Activated naive CD8-positive, alpha-beta T cell treated with anti-CD3 and anti-CD28 coated beads for 36 hours (primary cell): ENCODE results near the gene ADRA2B. TPM values are rescaled to one million over a fixed set of nuclear protein-coding genes. Genes with fewer than 3 reads are reported as not detected.
A peak's percentile ranks its signal among the peaks of the same experiment; 100 is the strongest.

Experiments
- DNase-seq: peaks from one replicate; pipeline ENCODE4 v3.0.0; 2021
- H3K27ac Mint-ChIP-seq: one replicate; pipeline ENCODE4 v1.8.0; 2022; ENCODE audit warnings: mild to moderate bottlenecking, moderate library complexity, mixed read lengths
- H3K27me3 Mint-ChIP-seq: one replicate; pipeline ENCODE4 v1.8.0; 2022; ENCODE audit warnings: mild to moderate bottlenecking, mixed read lengths
- H3K36me3 Mint-ChIP-seq: one replicate; pipeline ENCODE4 v1.8.0; 2021; ENCODE audit warnings: mild to moderate bottlenecking, mixed read lengths
- H3K4me1 Mint-ChIP-seq: one replicate; pipeline ENCODE4 v1.8.0; 2021; ENCODE audit warnings: mixed read lengths
- H3K4me3 Mint-ChIP-seq: one replicate; pipeline ENCODE4 v1.8.0; 2022; ENCODE audit warnings: mild to moderate bottlenecking, moderate library complexity, mixed read lengths
- H3K9me3 Mint-ChIP-seq: one replicate; pipeline ENCODE4 v1.8.0; 2022; ENCODE audit warnings: mixed read lengths
- total RNA-seq, 2 experiments: library from RNA; stranded (reverse); gene quantifications; one replicate each; pipeline ENCODE4 v1.2.3, GENCODE V29; 2021

The ADRA2B gene
- total RNA-seq, 2 experiments from 2014 or later: 0.29 to 0.30 TPM

DNA sequence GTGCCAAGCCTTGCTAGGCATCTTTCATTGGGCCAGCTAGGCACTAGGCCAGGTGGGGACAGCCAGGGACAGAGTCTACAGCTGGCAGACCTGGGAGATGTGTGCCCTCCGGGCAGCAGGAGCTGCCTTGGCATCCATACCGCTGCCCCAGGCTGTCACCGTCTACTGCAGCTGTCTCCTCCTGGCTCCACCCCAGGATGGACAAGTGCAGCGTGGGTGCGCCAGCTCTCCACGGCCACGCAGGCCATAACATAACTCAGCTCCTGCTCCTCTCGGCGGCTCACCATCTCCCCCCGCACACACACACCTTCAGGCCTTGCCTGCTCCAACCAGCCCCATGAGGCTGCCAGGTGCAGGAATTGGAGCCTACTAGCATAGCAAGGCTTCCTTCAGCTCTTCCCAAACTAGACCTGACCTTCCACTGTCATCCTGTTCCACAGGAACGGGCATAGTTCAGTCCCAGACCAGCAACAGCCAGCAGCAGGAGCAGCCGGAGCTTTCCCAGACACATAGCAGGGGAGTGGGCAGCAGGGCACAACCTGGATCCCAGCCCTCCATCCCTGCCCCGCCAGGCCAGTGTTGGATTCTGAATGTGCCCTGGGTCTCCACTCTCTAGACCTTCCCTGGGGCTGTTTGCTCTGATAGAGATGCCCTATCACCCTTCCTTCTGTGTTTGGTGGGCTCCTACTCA is 2.5 kb upstream of the ADRA2B start:
- Mint-ChIP-seq H3K27me3 (peaks cover 49% of the 10 kb centered on the region), H3K9me3 (no peaks in the 10 kb centered on the region), H3K36me3 (no peaks in the 10 kb centered on the region), H3K27ac (peak overlapping the region; percentile 9), H3K4me1 (peaks cover 23% of the 10 kb centered on the region), H3K4me3 (no peak overlapping the region)
- no peak for DNase-seq

DNA sequence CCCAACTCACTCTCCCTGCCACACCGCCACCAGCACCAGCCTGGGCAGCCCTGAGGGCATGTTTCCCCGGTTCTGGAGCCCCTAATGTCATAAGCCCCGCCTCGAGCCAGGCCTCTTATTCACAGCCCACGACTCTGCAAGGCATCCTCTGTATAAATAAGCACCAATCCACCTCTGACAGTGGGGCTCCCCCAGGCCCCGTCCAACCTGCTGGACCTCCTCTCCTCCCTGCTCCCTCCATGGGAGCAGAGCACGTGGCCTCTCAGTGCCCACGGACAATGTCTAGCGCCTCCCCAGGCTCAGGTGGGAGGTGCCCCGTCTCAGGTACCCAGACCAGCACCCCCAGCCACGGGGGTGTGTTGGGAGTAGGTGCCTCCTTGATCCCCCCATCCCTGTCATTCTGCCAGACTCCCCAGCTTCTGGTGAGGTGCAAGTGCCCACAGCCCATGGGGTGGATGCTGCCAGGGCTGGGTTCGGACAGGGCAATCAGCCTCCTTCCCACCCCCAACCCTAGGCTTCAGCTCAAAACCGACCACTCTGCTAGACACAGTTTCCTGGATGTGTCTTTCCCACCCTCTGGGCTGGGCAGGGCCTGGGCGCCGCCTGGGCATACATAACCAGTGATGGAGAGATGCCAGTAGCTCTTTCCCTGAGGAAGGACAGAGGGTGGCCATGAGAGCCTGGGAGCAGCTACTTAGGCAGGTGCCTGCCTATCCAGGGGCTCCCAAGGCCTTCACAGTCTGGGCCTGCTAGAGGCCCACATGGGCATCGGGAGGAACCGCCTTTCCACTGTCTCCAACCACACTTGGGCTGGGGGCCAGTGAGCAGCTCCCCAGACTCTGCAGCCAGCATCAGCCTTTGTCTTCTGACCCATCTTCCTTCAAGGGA is 1.6 kb upstream of the ADRA2B start:
- H3K27ac Mint-ChIP-seq: no peak overlapping the region
- peaks cover 23% of the 10 kb centered on the region for H3K4me1 Mint-ChIP-seq
- no peaks in the 10 kb centered on the region for H3K9me3 Mint-ChIP-seq
- no peaks in the 10 kb centered on the region for H3K36me3 Mint-ChIP-seq
- H3K27me3 Mint-ChIP-seq: peaks cover 49% of the 10 kb centered on the region
- no peak for DNase-seq
- peak overlapping the region; percentile 71 for H3K4me3 Mint-ChIP-seq

DNA sequence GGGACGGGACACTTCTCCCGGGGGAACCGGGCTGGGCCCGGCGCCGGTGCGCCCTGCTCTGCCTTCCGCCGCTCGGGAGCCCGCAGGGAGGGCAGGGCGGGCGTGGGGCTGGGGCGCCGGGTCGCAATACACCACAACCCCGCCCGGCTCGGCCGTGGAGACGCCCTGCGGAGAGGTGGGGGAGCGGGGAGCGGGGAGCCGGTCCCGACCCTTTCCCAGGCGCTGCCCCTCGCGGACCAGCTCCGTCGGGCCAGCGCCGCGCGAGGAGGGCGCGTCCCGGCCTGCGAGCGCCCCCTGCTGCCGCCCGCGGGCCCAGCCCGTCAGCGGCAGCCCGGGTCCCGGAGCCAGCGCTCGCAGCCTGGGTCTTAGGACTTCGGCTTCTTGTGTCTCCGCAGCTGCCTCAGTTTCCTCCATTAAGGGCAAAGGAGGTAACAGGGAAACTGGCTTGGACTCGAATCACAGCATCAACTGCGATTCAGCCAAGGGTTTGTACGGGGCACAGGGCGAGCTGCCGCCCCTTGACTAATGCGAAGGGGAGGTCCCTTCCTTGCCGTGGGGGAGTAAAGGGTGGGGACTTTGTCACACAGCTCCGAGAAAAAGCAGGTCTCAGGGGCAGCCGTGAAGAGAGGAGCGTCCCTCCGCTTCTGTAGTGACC is 635 bp upstream of the ADRA2B start:
- peaks cover 49% of the 10 kb centered on the region for H3K27me3 Mint-ChIP-seq
- no peaks in the 10 kb centered on the region for H3K9me3 Mint-ChIP-seq
- H3K4me3 Mint-ChIP-seq: peak overlapping the region; percentile 71
- peak; percentile 82 for DNase-seq
- no peaks in the 10 kb centered on the region for H3K36me3 Mint-ChIP-seq
- no peak overlapping the region for H3K27ac Mint-ChIP-seq
- H3K4me1 Mint-ChIP-seq: peaks cover 23% of the 10 kb centered on the region

DNA sequence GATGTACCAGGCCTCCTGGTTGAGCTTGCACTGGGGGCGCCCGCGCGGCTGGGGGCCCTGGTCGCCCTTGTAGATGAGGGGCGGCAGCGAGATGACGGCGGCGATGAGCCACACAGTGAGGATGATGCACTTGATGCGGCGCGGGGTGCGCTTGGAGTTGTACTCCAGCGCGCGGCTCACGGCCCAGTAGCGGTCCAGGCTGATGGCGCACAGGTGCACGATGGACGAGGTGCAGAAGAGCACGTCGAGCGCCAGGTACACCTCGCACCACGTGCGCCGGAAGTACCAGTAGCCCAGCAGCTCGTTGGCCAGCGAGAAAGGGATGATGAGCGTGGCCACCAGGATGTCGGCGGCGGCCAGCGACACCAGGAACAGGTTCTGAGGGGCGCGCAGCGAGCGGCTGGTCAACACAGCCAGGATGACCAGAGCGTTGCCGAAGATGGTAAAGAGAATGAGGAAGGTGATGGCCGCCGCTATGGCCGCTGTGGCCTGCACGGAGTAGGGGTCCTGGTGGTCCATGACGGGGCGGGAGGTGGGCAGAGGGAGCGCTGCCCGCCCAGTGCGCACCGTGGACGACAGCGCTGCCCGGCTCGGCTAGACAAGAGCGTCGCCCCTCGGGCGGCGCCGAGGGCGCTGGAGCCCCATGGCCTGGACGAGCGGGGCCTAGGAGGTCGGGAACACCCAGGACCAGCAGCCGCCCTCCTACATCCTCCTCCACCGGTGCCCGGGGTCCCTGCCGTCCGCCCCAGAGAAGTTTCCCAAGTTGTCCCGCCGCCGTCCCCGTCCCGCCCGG is 544 bp downstream of the ADRA2B start:
- no peak for DNase-seq
- Mint-ChIP-seq H3K4me1 (peaks cover 19% of the 10 kb centered on the region), H3K9me3 (no peaks in the 10 kb centered on the region), H3K27ac (peak overlapping the region; percentile 26), H3K27me3 (peaks cover 41% of the 10 kb centered on the region), H3K36me3 (no peaks in the 10 kb centered on the region), H3K4me3 (peak overlapping the region; percentile 68)

DNA sequence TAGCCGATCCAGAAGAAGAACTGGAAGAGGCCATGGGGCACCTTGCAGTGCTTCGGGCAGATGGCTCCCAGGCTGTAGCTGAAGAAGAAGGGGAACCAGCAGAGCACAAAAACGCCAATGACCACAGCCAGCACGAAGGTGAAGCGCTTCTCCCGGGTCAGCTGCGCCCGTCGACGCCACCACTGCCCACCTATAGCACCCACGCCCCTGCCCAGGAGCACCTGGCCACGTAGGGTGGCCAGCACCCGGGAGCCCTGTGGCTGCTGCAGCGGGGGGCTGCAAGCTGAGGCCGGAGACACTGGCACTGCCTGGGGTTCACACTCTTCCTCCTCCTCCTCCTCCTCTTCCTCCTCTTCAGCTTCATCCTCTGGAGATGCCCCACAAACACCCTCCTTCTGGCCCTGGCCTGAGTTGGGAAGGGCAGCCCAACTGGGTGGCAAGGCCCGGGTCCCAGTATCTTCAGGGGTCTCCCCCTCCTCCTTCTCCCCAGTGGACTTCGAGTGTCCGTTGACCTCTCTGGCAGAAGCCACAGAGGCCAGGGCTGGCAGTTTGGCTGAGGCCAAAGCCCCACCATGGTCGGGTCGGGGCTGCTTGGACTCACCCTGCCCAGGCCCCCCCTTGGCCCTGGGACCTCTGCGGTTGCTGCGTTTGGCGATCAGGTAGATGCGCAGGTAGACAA is 1.3 kb downstream of the ADRA2B start:
- Mint-ChIP-seq H3K27me3 (peaks cover 33% of the 10 kb centered on the region), H3K4me3 (peak overlapping the region; percentile 68), H3K9me3 (no peaks in the 10 kb centered on the region), H3K36me3 (no peaks in the 10 kb centered on the region), H3K4me1 (peaks cover 13% of the 10 kb centered on the region), H3K27ac (no peak overlapping the region)
- DNase-seq: no peak

DNA sequence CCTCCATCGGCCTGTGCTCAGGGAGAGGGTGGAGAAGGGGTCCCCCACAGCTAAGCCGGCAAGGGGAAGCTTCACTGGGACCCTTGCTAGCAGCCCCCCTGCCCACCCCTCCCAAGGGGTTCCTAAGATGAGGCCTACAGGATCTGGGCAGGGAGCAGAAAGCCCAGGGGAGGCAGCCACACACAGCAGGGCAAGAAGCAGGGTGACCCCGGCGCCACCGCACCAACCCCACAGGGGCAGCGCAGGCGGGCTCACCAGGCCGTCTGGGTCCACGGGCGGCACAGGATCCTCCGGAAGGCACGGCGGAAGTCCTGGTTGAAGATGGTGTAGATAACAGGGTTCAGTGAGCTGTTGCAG is 1.8 kb downstream of the ADRA2B start:
- Mint-ChIP-seq H3K36me3 (no peaks in the 10 kb centered on the region), H3K27me3 (peaks cover 28% of the 10 kb centered on the region), H3K4me3 (peak overlapping the region; percentile 22), H3K27ac (no peak overlapping the region), H3K9me3 (no peaks in the 10 kb centered on the region), H3K4me1 (peaks cover 10% of the 10 kb centered on the region)
- DNase-seq: no peak

DNA sequence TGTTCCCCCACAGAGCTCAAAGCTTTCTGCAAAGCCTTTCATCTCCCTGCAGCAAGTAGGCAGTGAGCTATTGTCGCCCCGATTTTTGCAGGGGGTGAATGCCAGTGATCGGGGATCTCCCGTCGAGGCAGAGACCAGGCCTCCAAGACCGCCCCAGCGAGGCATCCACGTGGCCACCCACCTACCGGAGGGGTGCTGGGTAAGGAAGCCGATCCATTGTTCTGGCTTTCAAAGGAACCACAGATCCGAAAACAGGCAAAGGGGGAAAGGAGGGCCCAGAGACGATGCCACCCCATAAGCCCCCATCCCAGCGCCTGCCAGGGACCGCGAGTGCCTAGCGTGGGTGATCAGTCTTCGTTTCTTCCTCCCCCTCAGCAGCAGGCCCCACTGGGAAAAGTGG is 2.4 kb downstream of the ADRA2B start:
- DNase-seq: no peak
- Mint-ChIP-seq H3K27ac (no peak overlapping the region), H3K27me3 (peaks cover 22% of the 10 kb centered on the region), H3K36me3 (no peaks in the 10 kb centered on the region), H3K4me3 (no peak overlapping the region), H3K4me1 (peaks cover 10% of the 10 kb centered on the region), H3K9me3 (no peaks in the 10 kb centered on the region)

DNA sequence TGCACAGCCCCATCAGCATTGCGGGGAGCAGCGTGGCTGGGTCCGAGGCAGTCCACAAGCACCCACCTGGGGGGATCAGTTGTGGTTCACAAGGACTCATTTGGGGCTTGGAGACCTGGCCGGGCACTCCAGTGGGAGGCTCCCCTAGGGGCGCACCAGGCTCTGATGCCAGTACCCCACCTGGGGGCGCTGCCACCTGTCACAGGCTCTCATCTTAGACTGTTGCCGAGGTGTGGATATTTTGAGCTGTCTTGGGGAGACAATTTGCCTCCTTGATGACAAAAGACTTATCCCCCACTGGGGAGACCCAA is 3.0 kb downstream of the ADRA2B start:
- Mint-ChIP-seq H3K27me3 (peaks cover 17% of the 10 kb centered on the region), H3K36me3 (no peaks in the 10 kb centered on the region), H3K4me3 (no peak overlapping the region), H3K9me3 (no peaks in the 10 kb centered on the region), H3K4me1 (peaks cover 10% of the 10 kb centered on the region), H3K27ac (peak overlapping the region; percentile 32)
- DNase-seq: peak; percentile 27

DNA sequence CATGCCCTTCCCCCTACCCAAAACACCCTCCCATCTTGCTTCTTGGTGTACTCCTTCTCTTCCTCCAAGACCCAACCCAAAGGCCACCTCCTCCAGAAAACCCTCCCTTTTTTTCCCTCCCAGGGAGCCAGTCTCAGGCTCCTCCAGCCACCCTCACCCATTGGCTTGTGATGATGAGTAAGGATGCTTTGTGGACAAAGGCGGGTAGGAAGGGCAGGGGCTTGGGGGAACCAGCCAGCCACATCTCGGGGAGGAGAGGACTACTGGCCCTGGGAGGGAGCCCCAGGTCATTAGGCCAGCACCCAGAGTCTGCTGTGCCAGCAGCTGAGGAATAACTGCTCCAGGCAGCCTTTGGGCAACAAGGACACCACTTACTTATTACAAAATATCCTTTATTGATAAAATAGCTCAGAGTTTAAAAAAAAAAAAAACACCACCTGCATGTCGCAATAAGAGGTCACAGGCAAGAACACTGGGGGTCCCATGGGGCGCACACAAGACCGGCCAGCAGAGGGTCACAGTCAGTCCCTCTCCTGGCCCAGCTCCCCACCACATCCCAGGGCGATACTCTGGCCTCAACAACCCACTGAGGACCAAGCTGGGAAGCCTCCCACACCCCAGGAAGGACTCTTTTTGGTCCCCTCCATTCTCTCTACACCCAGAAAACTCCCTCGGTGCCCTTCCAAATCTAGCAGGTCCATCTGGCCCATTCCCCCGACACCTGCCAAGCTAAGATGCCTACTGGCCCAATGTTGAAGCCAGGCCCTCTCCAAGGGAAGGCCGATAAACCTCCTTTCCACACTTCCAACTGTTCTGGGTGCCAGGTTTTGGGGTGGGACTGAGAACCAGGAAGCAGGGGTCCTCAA is 3.6 kb downstream of the ADRA2B start:
- Mint-ChIP-seq H3K4me1 (peaks cover 9% of the 10 kb centered on the region), H3K4me3 (no peak overlapping the region), H3K9me3 (no peaks in the 10 kb centered on the region), H3K27ac (peak overlapping the region; percentile 32), H3K36me3 (no peaks in the 10 kb centered on the region), H3K27me3 (peaks cover 11% of the 10 kb centered on the region)
- DNase-seq: no peak

DNA sequence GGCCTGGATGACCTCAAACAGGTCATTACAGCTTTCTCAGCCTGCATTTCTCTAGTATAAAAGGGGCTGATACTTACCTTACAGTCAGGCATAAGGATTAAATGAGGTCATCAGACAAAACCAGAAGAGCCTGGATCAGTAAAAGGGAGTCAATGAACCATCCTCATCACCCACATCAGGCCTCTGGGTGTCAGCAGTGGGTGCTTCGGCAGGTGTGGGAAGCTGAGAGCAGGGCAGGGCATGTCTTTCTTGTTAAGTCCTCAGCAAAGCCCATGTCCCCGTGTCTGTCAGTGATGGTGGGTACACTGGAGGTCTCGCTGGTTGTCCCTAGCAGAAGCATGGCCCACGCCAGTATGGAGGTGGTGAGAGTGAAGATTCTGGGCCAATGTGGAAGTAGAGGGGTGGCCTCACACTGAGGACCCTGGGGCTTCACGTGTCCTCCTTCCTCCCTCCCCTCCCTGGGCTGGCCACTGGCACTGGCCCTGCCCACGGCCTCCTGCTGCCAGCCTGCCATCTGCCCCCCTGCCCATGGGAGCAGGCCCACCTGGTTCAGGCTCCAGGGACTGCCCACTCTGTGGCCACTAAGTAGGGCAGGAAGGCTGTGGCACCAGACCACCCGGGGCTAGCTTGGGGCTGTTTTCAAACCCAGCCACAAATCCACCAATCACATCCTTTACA is 4.4 kb downstream of the ADRA2B start:
- Mint-ChIP-seq H3K4me1 (peaks cover 4% of the 10 kb centered on the region), H3K4me3 (no peak overlapping the region), H3K27ac (no peak overlapping the region), H3K9me3 (no peaks in the 10 kb centered on the region), H3K27me3 (peaks cover 8% of the 10 kb centered on the region), H3K36me3 (no peaks in the 10 kb centered on the region)
- no peak for DNase-seq

DNA sequence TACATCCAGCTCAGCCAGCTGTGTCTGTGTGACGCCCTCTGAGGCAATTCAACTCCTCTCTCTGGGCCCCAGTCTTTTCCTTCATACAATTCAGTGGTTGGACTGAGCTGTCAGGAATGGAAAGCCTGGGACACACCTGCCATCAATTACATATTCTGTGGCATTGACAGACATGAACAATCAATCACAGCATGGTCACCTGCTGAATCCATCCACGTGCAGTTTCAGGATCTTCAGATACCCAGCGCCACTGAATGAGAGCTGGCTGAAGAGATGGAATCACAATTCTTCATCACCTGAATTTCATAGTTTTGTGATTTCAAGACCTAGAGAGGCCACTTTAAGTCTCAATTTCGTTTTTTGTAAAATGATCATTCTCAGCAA is 5.1 kb downstream of the ADRA2B start:
- peaks cover 8% of the 10 kb centered on the region for H3K27me3 Mint-ChIP-seq
- DNase-seq: no peak
- no peaks in the 10 kb centered on the region for H3K36me3 Mint-ChIP-seq
- H3K4me3 Mint-ChIP-seq: no peak overlapping the region
- peaks cover 4% of the 10 kb centered on the region for H3K4me1 Mint-ChIP-seq
- H3K9me3 Mint-ChIP-seq: no peaks in the 10 kb centered on the region
- H3K27ac Mint-ChIP-seq: no peak overlapping the region

DNA sequence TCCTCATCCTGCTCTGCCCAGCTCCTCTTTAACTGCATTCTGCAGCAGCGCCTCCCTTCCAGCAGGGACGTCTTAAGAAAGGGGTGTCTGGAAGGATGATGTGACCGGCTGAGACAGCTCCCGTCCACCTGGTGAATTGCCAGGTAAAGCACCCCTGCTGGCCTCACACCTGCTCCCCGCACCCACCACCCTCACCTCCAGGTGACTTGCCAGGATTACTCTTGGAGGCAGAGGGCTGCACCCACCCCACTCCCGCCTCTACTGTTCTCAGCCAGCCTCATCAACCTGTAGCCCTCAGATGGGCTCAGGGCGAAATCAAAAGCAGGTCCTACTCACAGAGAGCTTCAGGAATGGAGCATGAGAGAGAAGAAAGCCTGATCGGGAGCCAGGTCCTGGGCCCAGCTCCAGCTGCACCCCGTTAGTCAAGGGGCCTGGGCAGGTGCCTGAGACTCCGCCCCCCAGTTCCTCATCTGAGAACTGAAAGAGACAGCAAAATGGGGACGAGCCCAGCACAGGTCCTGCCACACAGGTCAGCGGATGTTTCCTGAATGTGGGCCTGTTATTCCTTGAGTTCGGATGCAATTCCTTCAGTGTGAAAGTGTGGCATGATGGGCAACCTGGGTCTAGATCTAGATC is 5.6 kb downstream of the ADRA2B start:
- H3K27ac Mint-ChIP-seq: no peak overlapping the region
- DNase-seq: no peak

DNA sequence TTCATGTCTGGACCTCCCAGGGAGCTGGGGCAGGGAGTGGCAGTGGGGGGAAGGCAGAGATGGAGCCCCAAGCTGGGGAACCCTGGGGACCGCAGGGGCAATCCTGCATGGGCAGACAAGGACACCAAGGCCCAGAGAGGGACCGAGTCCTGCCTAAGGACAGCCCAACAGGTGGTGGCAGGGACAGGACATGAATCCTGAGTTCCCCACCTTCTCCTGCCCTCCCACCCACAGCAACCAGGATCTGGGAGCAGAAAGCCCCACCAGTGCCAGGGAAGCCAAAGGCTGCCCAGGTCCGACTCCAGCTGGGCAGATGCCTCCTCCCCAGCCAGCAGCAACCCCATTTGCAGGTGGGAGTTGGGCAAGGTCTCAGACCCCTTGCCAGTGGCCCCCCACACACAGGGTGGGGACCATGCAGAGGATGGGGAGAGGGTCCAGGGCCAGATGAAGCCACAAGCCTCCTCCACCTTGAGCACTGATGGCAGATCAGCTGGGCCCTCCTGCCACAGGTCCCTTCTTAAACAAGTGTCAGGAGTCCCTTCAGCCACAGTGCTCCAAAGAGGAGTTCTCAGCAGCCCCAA is 6.3 kb downstream of the ADRA2B start:
- Mint-ChIP-seq H3K4me1 (no peaks in the 10 kb centered on the region), H3K9me3 (peaks cover 9% of the 10 kb centered on the region), H3K27me3 (no peaks in the 10 kb centered on the region), H3K36me3 (peaks cover 8% of the 10 kb centered on the region), H3K4me3 (no peak overlapping the region), H3K27ac (no peak overlapping the region)
- no peak for DNase-seq

More for the DNA sequence above, 5.6 kb downstream of the ADRA2B start:
- Mint-ChIP-seq H3K36me3 (peaks cover under 1% of the 10 kb centered on the region), H3K4me3 (no peak overlapping the region), H3K27me3 (peaks cover 6% of the 10 kb centered on the region), H3K9me3 (peaks cover 2% of the 10 kb centered on the region), H3K4me1 (peaks cover 2% of the 10 kb centered on the region)
